Smooth muscle cell (in vitro differentiated cells): ENCODE results near the gene ARFGAP3. TPM values are rescaled to one million over a fixed set of nuclear protein-coding genes. Genes with fewer than 3 reads are reported as not detected.

Experiments used
- DNase-seq: peaks from one replicate; lab custom pipeline; 2025; ENCODE audit not compliant: unreplicated experiment; lab: John Stamatoyannopoulos, UW
- H2AFZ ChIP-seq: fragments of 200-600 bp; sonication (generic); 2 replicates; pipeline ENCODE4 v1.6.0; 2016; ENCODE audit warnings: antibody characterized with exemption, low read depth, mild to moderate bottlenecking
- H3F3A ChIP-seq: fragments of 200-600 bp; sonication (generic); 2 replicates; pipeline ENCODE4 v1.6.0; 2017; ENCODE audit warnings: antibody characterized with exemption, low read depth
- H3K27ac ChIP-seq: fragments of 200-600 bp; sonication (generic); 2 replicates; pipeline ENCODE4 v1.5.1; 2016; ENCODE audit warnings: low read depth, mild to moderate bottlenecking
- H3K27me3 ChIP-seq: fragments of 200-600 bp; sonication (generic); 2 replicates; pipeline ENCODE4 v1.6.1; 2016; ENCODE audit warnings: low read depth, mild to moderate bottlenecking
- H3K36me3 ChIP-seq: fragments of 200-600 bp; sonication (generic); 2 replicates; pipeline ENCODE4 v1.5.1; 2016; ENCODE audit warnings: low read depth
- H3K4me1 ChIP-seq: fragments of 200-600 bp; sonication (generic); 2 replicates; pipeline ENCODE4 v1.5.1; 2016; ENCODE audit warnings: low read depth
- H3K4me2 ChIP-seq: fragments of 200-600 bp; sonication (generic); 2 replicates; pipeline ENCODE4 v1.6.0; 2016; ENCODE audit warnings: mild to moderate bottlenecking
- H3K4me3 ChIP-seq: fragments of 200-600 bp; sonication (generic); 2 replicates; pipeline ENCODE4 v1.5.1; 2016; ENCODE audit warnings: mild to moderate bottlenecking
- H3K79me2 ChIP-seq: fragments of 200-600 bp; sonication (generic); 2 replicates; pipeline ENCODE4 v1.6.0; 2016; ENCODE audit warnings: low read depth, mild to moderate bottlenecking
- H3K9ac ChIP-seq: fragments of 200-600 bp; sonication (generic); 2 replicates; pipeline ENCODE4 v1.6.0; 2016; ENCODE audit warnings: low read depth
- H3K9me3 ChIP-seq: fragments of 200-600 bp; sonication (generic); replicated peaks from 2 replicates; pipeline ENCODE4 v1.5.1; 2016; ENCODE audit warnings: low read depth
- H4K20me1 ChIP-seq: fragments of 200-600 bp; sonication (generic); 2 replicates; pipeline ENCODE4 v1.6.0; 2016; ENCODE audit warnings: low read depth
- CTCF ChIP-seq: fragments of 200-600 bp; sonication (generic); IDR thresholded peaks from 2 replicates; pipeline ENCODE4 v1.5.1; 2017; ENCODE audit warnings: borderline replicate concordance, mild to moderate bottlenecking, antibody characterized with exemption; ENCODE audit not compliant: insufficient read depth, poor library complexity, severe bottlenecking
- WGBS: methylation state at CpG from one replicate; pipeline ENCODE4 v1.1.7; 2016; ENCODE audit warnings: low lambda C conversion rate; 5-methylcytosine and 5-hydroxymethylcytosine counted together
- polyA plus RNA-seq: library from polyadenylated mRNA; unstranded; fragments of >200 nt; fragmentation: Nextera tagmentation; extraction: Ambion mirVana; gene quantifications from 2 replicates; pipeline ENCODE4 v1.2.1, GENCODE V29; 2016
- total RNA-seq: library from RNA; depleted of rRNA; stranded (reverse); fragments of >200 nt; gene quantifications from 2 replicates; pipeline ENCODE4 v1.2.3, GENCODE V29; 2014

ARFGAP3 gene
- total and polyA plus RNA-seq, 2 experiments from 2014 or later: 69.2 to 89.9 TPM

- peaks cover 99% of the 10 kb centered on the region for H4K20me1 ChIP-seq
- no peak for DNase-seq
- H3K9ac ChIP-seq: no peak overlapping the region
- H3K4me1 ChIP-seq: no peaks in the 10 kb centered on the region
- no peak overlapping the region for H2AFZ ChIP-seq
- no peaks in the 10 kb centered on the region for H3K36me3 ChIP-seq
- H3K79me2 ChIP-seq: peaks cover 36% of the 10 kb centered on the region
- peaks cover 5% of the 10 kb centered on the region for H3F3A ChIP-seq
- H3K4me2 ChIP-seq: no peak overlapping the region
- no peaks in the 10 kb centered on the region for H3K27me3 ChIP-seq
- no peak for TF ChIP-seq CTCF
- no peak overlapping the region for H3K27ac ChIP-seq
- H3K9me3 ChIP-seq: no peaks in the 10 kb centered on the region
- H3K4me3 ChIP-seq: no peak overlapping the region
- 93% methylated on average over 12 of the region's 12 CpGs for WGBS
Measured at GRCh38 chr22:42904050-42904449, 47.0 kb upstream of the ARFGAP3 start.

- H3K9me3 ChIP-seq: no peaks in the 10 kb centered on the region
- no peak overlapping the region for H3K9ac ChIP-seq
- peaks cover 36% of the 10 kb centered on the region for H3K79me2 ChIP-seq
- peak; percentile 11 for TF ChIP-seq CTCF
- no peak overlapping the region for H3K4me2 ChIP-seq
- H3F3A ChIP-seq: peaks cover 5% of the 10 kb centered on the region
- no peak overlapping the region for H3K4me3 ChIP-seq
- no peaks in the 10 kb centered on the region for H3K4me1 ChIP-seq
- no peak overlapping the region for H2AFZ ChIP-seq
- H3K27ac ChIP-seq: peak overlapping the region; percentile 25
- H4K20me1 ChIP-seq: peaks cover 99% of the 10 kb centered on the region
- no peaks in the 10 kb centered on the region for H3K27me3 ChIP-seq
- WGBS: 47% methylated on average over 15 of the region's 15 CpGs
- no peaks in the 10 kb centered on the region for H3K36me3 ChIP-seq
- peak; percentile 8 for DNase-seq
Measured at GRCh38 chr22:42902875-42903510, 45.9 kb upstream of the ARFGAP3 start.

GRCh38 chr22:42901790-42902508 is 44.9 kb upstream of the ARFGAP3 start:
- H3K36me3 ChIP-seq: no peaks in the 10 kb centered on the region
- no peak overlapping the region for H3K4me2 ChIP-seq
- no peaks in the 10 kb centered on the region for H3K27me3 ChIP-seq
- no peak overlapping the region for H2AFZ ChIP-seq
- DNase-seq: no peak
- H3K9me3 ChIP-seq: no peaks in the 10 kb centered on the region
- no peak overlapping the region for H3K9ac ChIP-seq
- 80% methylated on average over 14 of the region's 14 CpGs for WGBS
- peaks cover 43% of the 10 kb centered on the region for H3K79me2 ChIP-seq
- H4K20me1 ChIP-seq: peaks cover 99% of the 10 kb centered on the region
- no peaks in the 10 kb centered on the region for H3K4me1 ChIP-seq
- peak; percentile 20 for TF ChIP-seq CTCF
- H3F3A ChIP-seq: peaks cover 5% of the 10 kb centered on the region
- H3K4me3 ChIP-seq: no peak overlapping the region
- H3K27ac ChIP-seq: peak overlapping the region; percentile 25

- H4K20me1 ChIP-seq: peaks cover 98% of the 10 kb centered on the region
- H3K4me2 ChIP-seq: no peak overlapping the region
- H3F3A ChIP-seq: peaks cover 5% of the 10 kb centered on the region
- WGBS: 97% methylated on average over 7 of the region's 7 CpGs
- H2AFZ ChIP-seq: no peak overlapping the region
- H3K4me3 ChIP-seq: no peak overlapping the region
- H3K9ac ChIP-seq: no peak overlapping the region
- H3K27me3 ChIP-seq: no peaks in the 10 kb centered on the region
- H3K27ac ChIP-seq: no peak overlapping the region
- H3K9me3 ChIP-seq: no peaks in the 10 kb centered on the region
- peaks cover 25% of the 10 kb centered on the region for H3K79me2 ChIP-seq
- no peak for DNase-seq
- H3K36me3 ChIP-seq: no peaks in the 10 kb centered on the region
- no peak for TF ChIP-seq CTCF
- no peaks in the 10 kb centered on the region for H3K4me1 ChIP-seq
Measured at GRCh38 chr22:42897960-42898359, 40.9 kb upstream of the ARFGAP3 start.
